Endodermal cell (in vitro differentiated cells): ENCODE measurements around the gene KRT75. TPM values are rescaled to one million over a fixed set of nuclear protein-coding genes. Genes with fewer than 3 reads are reported as not detected.

Experiments
- DNase-seq: peaks from one replicate; pipeline ENCODE4 v3.0.0-alpha.2; 2017
- H3K27ac ChIP-seq: 2 replicates; pipeline ENCODE4 v1.5.1; 2013; ENCODE audit warnings: mild to moderate bottlenecking, low read depth, low read length, moderate library complexity
- H3K27me3 ChIP-seq: 2 replicates; pipeline ENCODE4 v1.6.1; 2013; ENCODE audit warnings: mild to moderate bottlenecking, low read length, moderate library complexity; ENCODE audit not compliant: insufficient read depth, control insufficient read depth, poor library complexity, severe bottlenecking
- H3K36me3 ChIP-seq: 2 replicates; pipeline ENCODE4 v1.7.0; 2013; ENCODE audit warnings: mild to moderate bottlenecking, low read length, moderate library complexity; ENCODE audit not compliant: control insufficient read depth, insufficient read depth
- H3K4me1 ChIP-seq: one replicate; pipeline ENCODE4 v1.7.0; 2013; ENCODE audit warnings: low read length; ENCODE audit not compliant: control insufficient read depth, insufficient read depth
- H3K4me3 ChIP-seq: 2 replicates; pipeline ENCODE4 v1.5.1; 2013; ENCODE audit warnings: mild to moderate bottlenecking, low read length, moderate library complexity
- H3K9ac ChIP-seq: 2 replicates; pipeline ENCODE4 v1.6.1; 2013; ENCODE audit warnings: mild to moderate bottlenecking, low read length, moderate library complexity; ENCODE audit not compliant: poor library complexity, severe bottlenecking; ENCODE audit errors: extremely low read depth
- H3K9me3 ChIP-seq: 2 replicates; pipeline ENCODE4 v1.6.1; 2013; ENCODE audit warnings: mild to moderate bottlenecking, low read length, moderate library complexity; ENCODE audit not compliant: control insufficient read depth
- H3K27ac Mint-ChIP-seq: 2 replicates; pipeline ENCODE4 v1.8.0; 2020; ENCODE audit warnings: mixed read lengths
- H3K27me3 Mint-ChIP-seq: 2 replicates; pipeline ENCODE4 v1.8.0; 2021; ENCODE audit warnings: mild to moderate bottlenecking, mixed read lengths; ENCODE audit not compliant: insufficient read depth
- H3K36me3 Mint-ChIP-seq: 2 replicates; pipeline ENCODE4 v1.8.0; 2020; ENCODE audit warnings: low read depth, mixed read lengths
- H3K4me1 Mint-ChIP-seq: 2 replicates; pipeline ENCODE4 v1.8.0; 2020; ENCODE audit warnings: mixed read lengths
- H3K4me3 Mint-ChIP-seq: 2 replicates; pipeline ENCODE4 v1.8.0; 2020; ENCODE audit warnings: mild to moderate bottlenecking, moderate library complexity, mixed read lengths
- H3K9me3 Mint-ChIP-seq: 2 replicates; pipeline ENCODE4 v1.8.0; 2020; ENCODE audit warnings: mild to moderate bottlenecking, mixed read lengths
- CTCF ChIP-seq: fragments of 200-600 bp; sonication (generic); conservative IDR thresholded peaks from 2 replicates; pipeline ENCODE4 v1.5.0; 2021; ENCODE audit warnings: antibody characterized with exemption, mild to moderate bottlenecking
- WGBS, 2 experiments: methylation state at CpG; one replicate each; pipeline versions ENCODE4 v1.1.5 to v1.1.7; 2013; ENCODE audit warnings: missing lambda C conversion rate in 2 of 2, mixed read lengths in 1 of 2; ENCODE audit not compliant: insufficient coverage in 1 of 2, insufficient read length in 1 of 2; 5-methylcytosine and 5-hydroxymethylcytosine counted together
- total RNA-seq, 2 donors: library from RNA; stranded (reverse); fragmentation: NEBNext Ultra II Directional in 1 of 2; extraction: Animal tissue kit (Norgen Biotek cat#: 25700) in 1 of 2; gene quantifications; 2 replicates in 1 of 2; 3 replicates in 1 of 2; pipeline ENCODE4 v1.2.1, GENCODE V29; 2021

KRT75 gene
- total RNA-seq, 2 donors from 2014 or later = not detected

GRCh38 chr12:52445876-52446275, 11.7 kb upstream of the KRT75 start:
- Mint-ChIP-seq H3K4me3 (no peak overlapping the region), H3K27ac (no peak overlapping the region), H3K27me3 (peaks cover 17% of the 10 kb centered on the region), H3K36me3 (no peaks in the 10 kb centered on the region), H3K4me1 (peaks cover 4% of the 10 kb centered on the region), H3K9me3 (no peaks in the 10 kb centered on the region)
- H3K9ac ChIP-seq = no peak overlapping the region
- H3K36me3 ChIP-seq = no peaks in the 10 kb centered on the region
- DNase-seq = peak; percentile 13
- no peak overlapping the region for H3K4me3 ChIP-seq
- H3K9me3 ChIP-seq = no peaks in the 10 kb centered on the region
- no peak for TF ChIP-seq CTCF
- no peaks in the 10 kb centered on the region for H3K27me3 ChIP-seq
- no peak overlapping the region for H3K27ac ChIP-seq
- H3K4me1 ChIP-seq = no peaks in the 10 kb centered on the region
- WGBS, 2 experiments = 73 to 78% methylated on average over 2 to 3 of the region's 3 CpGs

- H3K27me3 Mint-ChIP-seq = peaks cover 8% of the 10 kb centered on the region
- no peak overlapping the region for H3K4me3 ChIP-seq
These were observed 10.8 kb upstream of the KRT75 start for GRCh38 chr12:52444647-52445595.

GRCh38 chr12:52443966-52444365, 9.8 kb upstream of the KRT75 start:
- no peaks in the 10 kb centered on the region for H3K36me3 Mint-ChIP-seq
- no peak for TF ChIP-seq CTCF
- no peaks in the 10 kb centered on the region for H3K9me3 Mint-ChIP-seq

More at GRCh38 chr12:52444647-52445595, 10.8 kb upstream of the KRT75 start:
- no peaks in the 10 kb centered on the region for H3K36me3 ChIP-seq
- H3K4me1 ChIP-seq = no peaks in the 10 kb centered on the region
- H3K9ac ChIP-seq = no peak overlapping the region
- DNase-seq = peak; percentile 13
- no peaks in the 10 kb centered on the region for H3K27me3 ChIP-seq
- peaks cover 4% of the 10 kb centered on the region for H3K4me1 Mint-ChIP-seq
- H3K9me3 ChIP-seq = no peaks in the 10 kb centered on the region
- H3K9me3 Mint-ChIP-seq = no peaks in the 10 kb centered on the region
- no peak for TF ChIP-seq CTCF
- WGBS, 2 experiments = 82 to 86% methylated on average over 7 to 10 of the region's 10 CpGs
- no peaks in the 10 kb centered on the region for H3K36me3 Mint-ChIP-seq
- no peak overlapping the region for H3K27ac Mint-ChIP-seq
- no peak overlapping the region for H3K4me3 Mint-ChIP-seq
- H3K27ac ChIP-seq = no peak overlapping the region

More at GRCh38 chr12:52443966-52444365, 9.8 kb upstream of the KRT75 start:
- H3K36me3 ChIP-seq = no peaks in the 10 kb centered on the region
- H3K4me1 Mint-ChIP-seq = peaks cover 4% of the 10 kb centered on the region
- no peaks in the 10 kb centered on the region for H3K27me3 ChIP-seq
- DNase-seq = no peak
- H3K9ac ChIP-seq = no peak overlapping the region
- H3K4me1 ChIP-seq = no peaks in the 10 kb centered on the region
- H3K4me3 ChIP-seq = no peak overlapping the region
- H3K4me3 Mint-ChIP-seq = no peak overlapping the region
- no peaks in the 10 kb centered on the region for H3K9me3 ChIP-seq
- H3K27ac Mint-ChIP-seq = no peak overlapping the region
- no peak overlapping the region for H3K27ac ChIP-seq
- peaks cover 5% of the 10 kb centered on the region for H3K27me3 Mint-ChIP-seq
- WGBS, 2 experiments = 90% methylated on average over 3 of the region's 3 CpGs
